Measurements from ENCODE around the gene SMKR1.
"Not testable (repeated sequence)": the region's sequence is repeated elsewhere in the genome, so short reads cannot be mapped to it uniquely, and the experiment has no call there.

Gene SMKR1

DNA sequence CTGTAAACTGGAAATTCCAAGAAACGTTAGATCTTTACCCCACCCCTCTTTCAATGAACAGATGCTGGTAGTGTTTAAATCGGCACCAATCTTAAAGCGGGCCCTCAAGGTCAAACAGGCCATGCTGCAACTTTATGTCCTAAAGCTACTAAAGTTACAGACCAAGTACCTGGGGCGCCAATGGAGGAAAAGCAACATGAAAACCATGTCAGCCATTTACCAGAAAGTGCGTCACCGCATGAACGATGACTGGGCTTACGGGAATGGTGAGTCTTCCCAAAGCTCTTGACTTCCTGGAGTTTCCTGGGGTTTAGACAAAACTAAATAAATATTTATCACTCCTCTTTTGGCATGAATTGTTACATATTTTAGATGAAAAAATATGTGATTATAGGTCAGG, 19.6 kb upstream of the SMKR1 start:
- no peak for DNase-seq (ENCODE audit: low read depth)

DNA sequence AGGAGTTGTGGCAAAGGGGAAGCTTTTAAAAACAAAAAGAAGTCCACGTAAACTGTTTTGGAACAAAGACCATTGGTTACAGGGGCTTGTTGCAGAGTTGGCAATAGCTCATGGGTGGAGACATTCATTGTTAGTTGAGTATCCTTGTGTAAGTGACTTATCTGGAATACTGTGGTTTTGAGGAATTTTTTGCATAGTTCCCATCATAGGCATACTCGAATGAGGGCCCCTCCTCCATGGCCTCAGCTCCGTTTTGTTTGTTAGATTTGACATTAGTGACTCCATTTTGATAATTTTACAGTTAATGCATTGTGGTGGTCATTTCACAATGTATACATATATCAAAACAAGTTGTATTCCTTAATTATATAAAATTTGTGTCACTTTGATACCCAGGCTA, 12.8 kb upstream of the SMKR1 start:
- DNase-seq (ENCODE audit: low read depth), result no peak

DNA sequence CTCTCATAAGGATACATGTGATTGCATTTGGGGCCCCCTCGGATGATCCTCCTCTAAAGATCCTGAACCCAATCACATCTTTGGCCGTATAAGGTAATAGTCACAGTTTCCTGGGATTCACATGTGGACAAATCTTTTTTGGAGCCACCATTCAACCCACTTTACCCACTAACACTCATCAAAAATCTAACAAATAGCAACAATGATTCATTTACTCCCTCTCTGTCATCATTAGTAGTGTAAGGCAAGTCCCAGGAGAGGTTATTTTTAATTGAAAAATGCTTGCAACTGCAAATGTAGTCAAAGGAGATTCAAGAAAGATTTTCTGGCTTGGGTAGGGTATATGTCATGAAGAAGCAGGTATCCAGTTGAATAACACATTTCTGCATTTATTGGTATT, 9.9 kb upstream of the SMKR1 start:
- DNase-seq (ENCODE audit: low read depth), result no peak

DNA sequence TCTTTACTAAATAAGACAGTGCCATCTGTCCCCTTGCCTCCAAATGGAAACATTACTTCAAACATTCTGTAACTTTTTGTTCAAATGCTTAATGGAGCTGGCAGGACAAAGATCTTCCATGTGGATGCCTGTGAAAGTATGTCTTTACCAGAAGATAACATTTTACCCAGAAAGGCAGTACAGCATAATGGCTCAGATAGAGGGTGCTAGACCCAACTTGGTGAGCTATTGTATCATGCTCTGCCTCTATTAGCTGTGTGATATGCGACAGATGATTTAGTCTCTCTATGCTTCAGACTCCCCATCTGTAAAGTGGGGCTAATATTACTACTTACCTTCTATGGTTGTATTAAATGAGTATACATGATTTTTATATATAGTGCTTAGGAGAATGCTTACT, 8.8 kb upstream of the SMKR1 start:
- DNase-seq (ENCODE audit: low read depth), result no peak

DNA sequence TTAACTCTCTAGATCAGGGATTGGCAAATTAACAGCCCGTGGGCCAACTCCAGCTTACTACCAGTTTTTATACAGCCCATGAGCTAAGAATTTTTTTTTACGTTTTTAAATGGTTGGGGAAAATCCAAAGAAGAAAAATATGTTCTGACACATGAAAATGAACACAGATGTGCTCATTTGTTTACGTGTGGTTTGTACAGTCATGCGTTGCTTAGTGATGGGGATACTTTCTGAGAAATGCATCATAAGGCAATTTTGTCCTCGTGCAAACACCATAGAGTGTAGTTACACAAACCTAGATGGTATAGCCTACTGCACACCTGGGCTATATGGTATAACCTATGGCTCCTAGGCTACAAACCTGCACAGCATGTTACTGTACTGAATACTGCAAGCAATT, 8.3 kb upstream of the SMKR1 start:
- DNase-seq (ENCODE audit: low read depth), result no peak

DNA sequence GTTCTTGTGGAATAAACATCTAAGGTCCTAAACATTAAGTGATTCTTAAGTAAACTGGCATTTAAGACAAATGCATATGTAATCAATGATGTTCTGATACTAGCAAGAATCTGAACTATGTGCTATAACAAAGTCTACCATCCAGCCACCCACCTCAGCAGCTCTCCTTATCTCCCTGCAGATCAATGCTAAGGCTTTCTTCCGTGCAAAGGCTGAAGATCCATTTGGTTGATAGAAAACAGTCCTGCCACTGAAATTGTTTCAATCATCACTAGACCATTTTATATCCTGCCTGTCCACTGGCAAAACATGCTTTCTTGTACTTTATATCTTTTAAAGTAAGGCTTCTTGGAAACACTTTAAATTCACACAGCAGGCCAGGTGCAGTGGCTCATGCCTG, 6.3 kb upstream of the SMKR1 start:
- no peak for DNase-seq (ENCODE audit: low read depth)

DNA sequence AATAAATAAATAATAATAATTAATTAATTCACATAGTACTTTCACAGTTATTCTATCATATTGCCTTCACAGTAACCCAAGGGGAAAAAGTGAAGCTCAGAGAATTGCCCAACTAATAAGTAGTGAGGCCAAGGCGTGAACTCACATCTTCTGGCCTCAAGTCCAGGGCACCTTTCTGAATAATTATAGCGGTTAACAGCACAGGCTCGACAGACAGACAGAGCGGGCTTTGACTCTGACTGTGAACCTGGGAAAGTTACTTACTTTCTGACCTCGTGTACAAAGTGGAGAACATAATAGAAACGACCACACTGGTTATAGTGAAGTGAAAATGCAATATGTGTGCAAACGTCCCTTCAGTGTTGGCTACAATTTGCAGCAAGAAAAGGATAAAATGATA, 5.7 kb upstream of the SMKR1 start:
- DNase-seq (ENCODE audit: low read depth), result no peak

DNA sequence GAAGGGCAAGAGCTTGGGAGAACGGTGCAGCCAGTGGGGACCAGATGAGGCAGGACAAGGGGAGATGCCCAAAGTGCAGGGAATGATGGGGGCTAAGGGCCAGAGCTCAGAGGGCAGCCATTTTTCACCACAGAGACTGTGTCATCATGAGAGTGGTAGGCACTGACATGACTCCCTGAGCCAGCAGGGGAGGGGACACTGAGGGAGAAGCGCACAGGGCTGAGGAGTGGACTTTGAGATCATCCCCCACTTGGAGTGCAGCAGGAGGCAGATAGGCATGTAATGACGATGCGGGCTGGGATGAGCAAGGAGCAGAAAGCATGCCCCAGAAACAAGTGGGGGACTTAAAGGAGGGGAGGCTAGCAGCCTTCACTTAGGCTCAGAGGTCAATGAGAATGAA, 5.2 kb upstream of the SMKR1 start:
- DNase-seq (ENCODE audit: low read depth), result no peak

DNA sequence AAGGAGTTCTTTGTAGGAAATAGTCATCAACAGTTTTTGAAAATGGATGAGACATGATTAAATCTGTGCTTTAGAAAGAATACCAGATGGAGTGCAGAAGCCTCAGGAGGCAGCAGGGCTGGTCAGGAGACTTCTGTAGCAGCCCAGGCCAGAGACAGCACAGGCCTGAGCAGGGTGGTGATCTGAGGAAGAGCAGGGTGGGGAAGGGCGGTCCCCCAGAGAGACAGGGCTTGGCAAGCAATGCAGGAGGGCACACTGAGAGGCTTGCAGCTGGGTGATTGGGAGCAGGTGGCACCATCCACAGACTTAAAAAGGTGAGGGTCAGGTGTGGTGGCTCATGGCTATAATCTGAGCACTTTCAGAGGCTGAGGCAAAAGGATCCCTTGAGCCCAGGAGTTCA, 4.3 kb upstream of the SMKR1 start:
- no peak for DNase-seq (ENCODE audit: low read depth)

DNA sequence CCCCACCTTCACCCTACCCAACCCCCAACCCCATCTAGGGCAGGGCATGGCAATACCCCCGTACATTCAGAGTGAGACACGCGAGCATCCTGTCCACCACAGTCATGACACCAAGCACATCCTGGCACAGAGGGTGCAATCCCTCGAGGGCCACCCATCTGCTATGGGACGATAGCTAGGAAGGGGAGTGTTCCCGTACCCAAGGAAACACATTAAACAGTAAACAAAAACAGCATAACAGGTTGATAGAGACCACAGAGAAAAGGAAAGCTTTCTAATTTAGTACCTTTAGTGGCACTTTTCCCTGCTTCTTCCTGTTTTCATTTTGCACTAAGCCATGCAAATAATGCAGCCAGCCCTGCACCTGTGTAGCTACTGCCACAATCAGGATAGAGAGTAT, 2.3 kb upstream of the SMKR1 start:
- no peak for DNase-seq (ENCODE audit: low read depth)

DNA sequence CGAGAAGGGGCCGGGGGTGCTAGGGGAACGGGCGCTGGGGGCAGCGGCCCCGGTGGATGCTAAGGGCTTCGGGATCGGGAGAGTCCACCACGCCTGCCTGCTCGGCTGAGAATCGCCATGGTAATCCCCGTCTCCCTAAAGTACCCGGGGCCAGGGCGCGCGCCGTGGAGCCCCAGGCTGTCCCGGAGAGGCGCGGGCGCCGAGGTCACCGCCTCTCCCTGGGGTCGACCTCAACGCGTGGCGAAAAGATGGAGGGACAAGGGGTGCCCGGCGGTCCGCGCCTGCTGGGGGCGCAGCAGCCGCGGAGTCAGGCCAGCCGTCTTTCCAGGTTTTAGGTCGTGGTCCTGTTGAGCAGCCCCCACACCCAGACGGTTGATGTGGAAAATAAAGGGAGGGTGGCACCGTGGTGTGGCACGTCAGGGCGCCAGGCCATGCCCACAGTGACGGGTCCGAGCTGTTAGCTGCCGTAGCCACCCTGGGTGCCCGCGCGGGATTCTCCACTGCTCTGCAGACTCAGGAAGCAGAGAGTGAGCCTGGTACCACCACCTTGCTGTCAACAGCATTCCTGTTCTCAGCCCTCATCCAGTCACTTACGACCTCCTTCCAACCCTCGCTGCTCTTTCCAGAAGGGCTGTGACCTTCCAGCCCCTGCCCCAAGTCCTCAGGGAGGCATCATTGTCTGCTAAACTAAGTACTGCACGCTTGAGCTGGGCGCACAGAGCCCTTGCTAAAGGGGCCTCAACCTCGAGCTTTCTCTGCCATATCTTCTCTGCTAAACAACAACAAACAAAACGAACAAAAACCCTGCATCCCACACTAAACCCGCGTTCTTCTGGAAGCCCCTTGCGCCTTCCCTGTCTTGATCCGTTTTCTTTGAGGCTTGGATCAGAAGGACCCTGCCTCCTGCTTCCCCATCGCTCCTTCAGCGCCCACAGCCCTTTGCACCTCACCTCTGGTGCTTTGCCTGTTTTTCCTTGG, 666 bp downstream of the SMKR1 start:
- DNase-seq (ENCODE audit: low read depth), result no peak

DNA sequence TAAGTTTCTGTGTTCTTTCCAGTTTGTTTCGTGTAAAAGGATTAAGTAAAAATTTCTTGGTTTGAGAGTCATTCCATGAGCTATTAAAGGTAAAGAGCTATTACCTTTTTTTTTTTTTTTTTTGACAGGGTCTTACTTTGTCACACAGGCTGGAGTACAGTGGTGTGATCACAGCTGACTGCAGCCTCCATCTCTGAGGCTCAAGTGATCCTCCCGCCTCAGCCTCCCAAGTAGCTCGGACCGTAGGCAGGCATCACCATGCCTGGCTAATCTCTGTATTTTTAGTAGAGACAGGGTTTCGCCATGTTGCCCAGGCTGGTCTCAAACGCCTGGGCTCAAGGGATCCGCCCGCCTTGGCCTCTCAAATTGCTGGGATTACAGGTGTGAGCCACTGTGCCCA, 1.4 kb downstream of the SMKR1 start:
- no peak for DNase-seq (ENCODE audit: low read depth)

DNA sequence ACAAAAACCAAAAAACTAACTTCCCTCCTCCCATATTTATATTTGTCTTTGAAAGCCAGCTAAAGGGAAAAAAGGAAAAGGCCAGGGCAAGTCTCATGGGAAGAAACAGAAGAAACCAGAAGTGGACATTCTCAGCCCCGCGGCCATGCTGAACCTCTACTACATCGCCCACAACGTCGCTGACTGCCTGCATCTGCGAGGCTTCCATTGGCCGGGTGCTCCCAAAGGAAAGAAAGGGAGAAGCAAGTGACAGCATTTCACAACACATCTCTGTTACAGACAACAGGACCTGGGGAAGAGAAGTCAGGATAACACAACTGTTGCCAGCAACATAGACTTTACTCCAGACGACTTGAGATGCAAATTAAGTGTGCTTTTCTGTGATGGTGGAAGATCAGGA, 9.9 kb downstream of the SMKR1 start:
- DNase-seq (ENCODE audit: low read depth), result no peak

DNA sequence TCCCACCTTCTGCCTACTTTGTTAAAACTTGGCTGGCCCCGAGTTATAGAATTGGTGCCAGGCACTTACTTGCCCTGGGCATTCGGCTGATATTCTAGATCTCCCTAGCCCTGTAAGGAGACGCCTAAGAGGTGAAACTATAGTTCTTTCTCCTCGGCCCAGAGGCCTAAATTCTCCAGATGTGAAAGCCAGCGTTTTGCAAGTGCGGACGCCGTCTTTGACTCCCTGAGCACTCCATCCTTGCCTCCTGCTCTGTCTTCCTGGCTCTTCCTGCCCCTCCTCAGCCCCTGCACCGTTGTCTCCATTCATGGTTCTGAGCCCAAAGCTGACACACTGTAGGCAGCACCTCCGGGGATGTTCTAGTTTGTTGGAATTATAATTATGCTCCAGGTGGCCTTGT, 11.2 kb downstream of the SMKR1 start:
- DNase-seq (ENCODE audit: low read depth), result no peak

DNA sequence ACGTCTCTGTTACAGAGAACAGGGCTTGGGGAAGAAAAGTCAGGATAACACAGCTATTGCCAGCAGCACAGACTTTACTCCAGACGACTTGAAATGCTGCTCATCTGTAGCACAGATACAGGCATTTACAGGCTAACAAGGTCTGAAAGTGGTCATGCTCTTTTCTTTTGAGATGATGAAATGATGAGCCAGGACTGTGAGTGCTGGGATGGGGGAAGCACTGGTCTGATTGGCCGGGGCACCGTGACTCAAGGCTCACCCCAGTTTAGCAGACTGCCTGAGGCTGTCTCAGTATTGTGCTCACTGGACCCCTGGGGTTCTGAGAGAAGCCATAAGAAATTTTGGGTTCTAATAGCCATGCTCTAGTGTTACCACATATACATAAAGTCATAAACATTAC, 12.4 kb downstream of the SMKR1 start:
- DNase-seq (ENCODE audit: low read depth), result no peak

DNA sequence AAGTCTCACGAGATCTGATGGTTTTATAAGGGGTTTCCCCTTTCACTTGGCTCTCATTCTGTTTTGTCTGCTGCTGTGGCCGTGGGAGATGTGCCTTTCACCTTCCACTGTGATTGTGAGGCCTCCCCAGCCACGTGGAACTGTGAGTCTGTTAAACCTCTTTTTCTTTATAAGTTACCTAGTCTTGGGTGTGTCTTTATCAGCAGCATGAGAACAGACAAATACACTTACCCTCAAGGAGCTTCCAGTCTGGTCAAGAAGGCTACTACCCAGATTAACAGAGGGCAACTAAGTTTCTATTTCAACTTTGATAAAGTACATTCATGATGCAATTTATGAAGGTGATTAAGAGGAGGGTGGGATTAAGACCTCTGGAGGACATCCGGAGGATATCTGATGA, 13.1 kb downstream of the SMKR1 start:
- DNase-seq (ENCODE audit: low read depth), result no peak

DNA sequence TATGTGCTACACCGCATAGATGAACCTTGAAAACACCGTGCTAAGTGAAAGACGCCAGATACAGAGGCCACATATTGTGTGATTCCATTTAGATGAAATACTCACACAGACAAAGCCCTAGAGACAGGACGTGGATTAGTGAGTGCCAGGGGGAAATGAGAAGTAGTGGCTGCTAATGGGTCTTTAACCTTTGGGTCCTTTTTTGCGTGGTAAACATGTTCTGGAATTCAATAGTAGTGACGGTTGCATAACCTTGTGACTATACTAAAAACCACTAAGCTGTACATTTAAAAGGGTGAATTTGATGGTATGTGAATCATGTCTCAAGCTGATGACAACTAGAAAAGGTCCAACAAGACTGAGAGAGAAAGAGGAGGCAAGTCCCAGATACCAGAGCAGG, 15.6 kb downstream of the SMKR1 start:
- DNase-seq (ENCODE audit: low read depth), result no peak

DNA sequence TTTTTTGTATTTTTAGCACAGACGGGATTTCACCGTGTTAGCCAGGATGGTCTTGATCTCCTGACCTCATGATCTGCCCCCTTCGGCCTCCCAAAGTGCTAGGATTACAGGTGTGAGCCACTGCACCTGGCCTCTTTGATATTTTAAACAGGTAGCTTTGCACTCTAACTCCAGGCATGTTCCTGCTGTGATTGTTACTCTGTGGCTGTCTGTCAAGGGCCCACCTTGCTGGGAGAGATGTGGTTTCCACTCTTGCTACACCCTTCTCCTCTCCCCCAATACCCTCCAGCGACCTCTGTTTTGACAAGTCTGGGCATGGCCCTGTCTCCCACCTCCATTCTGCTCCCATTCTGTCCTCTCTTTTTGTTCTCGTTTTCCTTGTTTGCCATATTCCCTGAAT, 17.1 kb downstream of the SMKR1 start:
- no peak for DNase-seq (ENCODE audit: low read depth)

DNA sequence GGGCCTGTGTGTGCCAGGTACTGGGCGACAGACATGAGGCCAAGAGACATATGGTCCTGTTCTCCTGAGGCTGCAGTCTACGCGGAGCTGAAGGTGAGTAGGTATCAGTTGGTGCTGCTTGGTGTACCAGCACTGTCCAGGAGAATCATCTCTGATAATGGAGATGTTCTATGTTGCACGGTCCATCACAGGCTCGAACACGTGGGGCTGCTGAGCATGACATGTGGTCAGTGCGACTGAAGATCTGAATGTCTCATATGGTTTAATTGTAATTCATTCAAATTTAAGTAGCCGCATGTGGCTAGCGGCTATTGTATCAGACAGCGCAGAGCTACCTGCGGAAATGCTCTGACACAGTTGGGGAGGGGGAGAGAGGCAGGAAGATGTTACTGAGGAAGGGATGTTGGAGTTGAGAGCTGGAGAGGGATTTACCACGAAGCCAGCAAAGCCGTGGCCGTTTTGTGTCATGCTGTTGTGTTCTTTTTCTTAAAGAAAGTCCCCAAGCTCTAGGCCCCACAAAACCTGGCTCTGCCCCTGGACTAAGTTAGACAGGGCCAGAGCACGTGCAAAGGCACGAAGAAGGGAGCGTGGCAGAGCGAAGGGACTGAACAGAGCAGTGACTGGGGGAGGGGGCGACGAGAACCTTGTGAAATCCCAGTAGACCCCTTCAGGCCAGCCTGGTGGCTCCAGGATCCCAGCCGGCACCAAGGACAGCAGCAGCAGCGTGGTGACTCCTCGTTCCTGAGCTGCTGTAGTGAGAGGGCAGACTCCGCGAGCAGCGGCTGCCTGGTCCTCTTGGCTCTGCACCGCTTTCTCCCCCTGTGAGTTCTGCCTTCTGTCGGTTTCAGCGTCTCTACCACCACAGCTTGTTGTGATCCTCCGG, 20.0 kb downstream of the SMKR1 start:
- no peak for DNase-seq (ENCODE audit: low read depth)

DNA sequence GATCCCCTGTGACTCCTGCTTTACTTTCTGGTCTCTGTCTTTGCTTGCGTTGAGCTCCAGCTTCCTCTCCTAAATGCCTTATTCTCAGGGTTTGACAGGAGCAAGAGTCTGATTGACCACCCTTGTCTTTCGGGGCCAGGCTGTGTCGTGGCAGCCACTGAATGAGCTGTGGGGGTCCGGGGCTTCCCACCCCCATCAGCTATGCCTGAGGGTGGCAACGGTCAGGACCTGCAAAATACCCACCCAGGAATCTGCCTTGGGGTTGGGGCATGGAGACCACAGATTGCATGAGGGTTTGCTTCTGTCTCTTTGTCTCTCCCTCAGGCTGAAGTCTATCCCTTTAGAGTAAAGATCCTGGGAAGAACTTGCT, 20.6 kb downstream of the SMKR1 start:
- DNase-seq (ENCODE audit: low read depth), result no peak

DNA sequence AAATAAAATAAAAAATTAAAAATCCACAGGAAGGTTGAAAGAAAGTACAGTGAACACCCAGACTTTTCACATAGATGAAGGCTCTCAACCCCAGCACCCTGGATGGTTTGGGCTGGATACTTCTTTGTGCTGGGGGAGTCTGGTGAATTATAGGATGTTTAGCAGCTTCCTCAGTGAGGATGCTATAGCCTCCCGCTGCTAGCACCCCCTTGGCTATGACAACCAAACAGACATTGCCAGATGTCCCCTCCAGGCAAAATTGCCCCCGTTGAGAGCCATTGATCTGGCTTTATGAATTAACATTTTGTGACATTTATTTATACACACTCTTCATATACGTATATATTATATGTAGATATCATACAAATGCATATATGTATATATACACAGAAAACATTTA, 21.6 kb downstream of the SMKR1 start:
- DNase-seq (ENCODE audit: low read depth), result no peak

DNA sequence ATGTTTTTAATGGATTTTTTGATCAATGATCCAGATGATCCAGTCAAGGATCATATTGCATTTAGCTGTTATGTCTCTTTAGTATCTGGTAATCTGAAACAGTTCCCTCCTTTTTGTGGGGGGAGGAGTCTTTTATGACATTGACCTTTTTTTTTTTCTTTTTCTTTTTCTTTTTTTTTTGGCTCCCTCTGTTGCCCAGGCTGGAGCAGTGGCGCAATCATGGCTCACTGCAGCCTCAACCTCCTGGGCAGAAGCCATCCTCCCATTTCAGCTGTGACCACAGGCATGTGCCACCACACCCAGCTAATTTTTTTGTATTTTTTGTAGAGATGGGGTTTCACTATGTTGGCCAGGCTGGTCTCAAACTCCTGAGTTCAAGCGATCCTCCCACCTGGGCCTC, 22.1 kb downstream of the SMKR1 start:
- not testable (repeated sequence) for DNase-seq (ENCODE audit: low read depth)

DNA sequence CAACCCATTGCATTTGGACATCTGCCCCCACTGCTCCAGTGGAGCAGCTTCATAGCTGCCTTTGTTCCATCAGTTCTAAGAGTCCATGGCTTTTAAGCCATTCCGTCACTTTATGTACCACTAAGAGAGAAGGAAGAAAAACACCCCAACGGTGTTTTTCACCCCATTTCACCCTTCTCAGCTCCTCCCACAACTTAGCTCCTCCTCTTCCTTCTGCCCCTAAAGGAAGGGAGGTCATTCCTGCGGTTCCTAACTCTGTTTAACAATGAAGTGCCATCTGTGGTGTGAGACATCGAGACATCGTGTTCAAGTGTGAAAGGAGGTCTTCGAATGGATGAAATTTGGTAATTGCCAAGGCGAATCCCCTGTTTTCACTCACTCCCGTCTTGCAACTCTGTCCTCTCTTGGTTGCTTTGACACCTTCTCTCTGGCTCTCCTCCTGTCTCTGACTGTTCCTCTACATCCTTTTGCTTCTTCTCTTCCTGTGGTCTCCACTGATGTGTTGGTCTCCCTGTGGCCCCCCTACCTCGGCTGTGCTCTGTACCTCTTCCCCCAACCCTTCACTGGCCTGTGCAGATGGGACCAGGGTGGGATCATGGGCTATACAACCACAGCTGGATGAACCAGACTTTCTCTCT, 23.0 kb downstream of the SMKR1 start:
- DNase-seq (ENCODE audit: low read depth), result no peak

Data from stimulated activated CD8-positive, alpha-beta memory T cell treated with anti-CD3 and anti-CD28 coated beads, Interleukin-12 subunit alpha, Interleukin-12 subunit beta, amount 100 ng/mL, for 1 hour (primary cell).